Naive thymus-derived CD8-positive, alpha-beta T cell (primary cell): ENCODE measurements around the gene GSTM2. TPM values are rescaled to one million over a fixed set of nuclear protein-coding genes. Genes with fewer than 3 reads are reported as not detected.

ENCODE experiments used
- ATAC-seq, 2 donors: fragments of 150-1000 bp; cut with Tn5 transposase in 1 of 2; sonication (Bioruptor Pico), chemical (Tn5 transposase) in 1 of 2; 1 replicate in 1 of 2; 2 replicates in 1 of 2; pipeline ENCODE4 v1.10.0; 2021; ENCODE audit warnings: mild to moderate bottlenecking in 2 of 2, moderate library complexity in 2 of 2
- POLR2A ChIA-PET: fragments of 350-600 bp; sonication (Branson Sonifier 250); formaldehyde crosslinking; loops from one replicate; lab custom pipeline; 2021; ENCODE audit warnings: antibody characterized with exemption; lab: Charles Lee
- DNase-seq, 10 donors: peaks; one replicate each; pipeline versions ENCODE4 v3.0.0 to v3.0.0-alpha.2; 2020 to 2022
- H3K27ac Mint-ChIP-seq, 10 donors: one replicate each; pipeline ENCODE4 v1.8.0; 2020 to 2022; ENCODE audit warnings: mild to moderate bottlenecking in 10 of 10, mixed read lengths in 10 of 10, moderate library complexity in 4 of 10, inconsistent platforms in 1 of 10
- H3K27me3 Mint-ChIP-seq, 5 donors: one replicate each; pipeline ENCODE4 v1.8.0; 2021 to 2022; ENCODE audit warnings: mixed read lengths in 5 of 5
- H3K36me3 Mint-ChIP-seq, 3 donors: one replicate each; pipeline ENCODE4 v1.8.0; 2020 to 2022; ENCODE audit warnings: mixed read lengths in 3 of 3, mild to moderate bottlenecking in 2 of 3, inconsistent platforms in 1 of 3
- H3K4me1 Mint-ChIP-seq, 4 donors: one replicate each; pipeline ENCODE4 v1.8.0; 2021 to 2022; ENCODE audit warnings: mixed read lengths in 4 of 4
- H3K4me3 Mint-ChIP-seq, 10 donors: one replicate each; pipeline ENCODE4 v1.8.0; 2020 to 2022; ENCODE audit warnings: mild to moderate bottlenecking in 10 of 10, mixed read lengths in 10 of 10, moderate library complexity in 6 of 10, inconsistent platforms in 1 of 10
- H3K9me3 Mint-ChIP-seq, 9 donors: one replicate each; pipeline ENCODE4 v1.8.0; 2020 to 2022; ENCODE audit warnings: mixed read lengths in 9 of 9, mild to moderate bottlenecking in 3 of 9, inconsistent platforms in 1 of 9, moderate library complexity in 1 of 9
- polyA plus RNA-seq, 3 donors: library from polyadenylated mRNA; unstranded; fragments of 300-500 nt; fragmentation: Illumina TruSeq; gene quantifications; one replicate each; pipeline ENCODE4 v1.2.3, GENCODE V29; 2021
- total RNA-seq, 8 experiments: library from RNA in 2 of 8; stranded (reverse) in 2 of 8; gene quantifications; one replicate each; pipeline ENCODE4 v1.2.3 and lab custom pipeline; 2021 to 2026

The GSTM2 gene
- total and polyA plus RNA-seq, 5 experiments from 2014 or later = 20.8 to 75.9 (median 51.7) TPM

- Mint-ChIP-seq H3K36me3 (no peaks in the 10 kb centered on the region), H3K27me3 (peaks cover 2 to 26% (median 18%) of the 10 kb centered on the region in 5 donors), H3K9me3 (no peaks in the 10 kb centered on the region), H3K4me1 (peaks cover 0 to 3% (median 3%) of the 10 kb centered on the region in 4 donors), H3K27ac (no peak overlapping the region), H3K4me3 (no peak overlapping the region)
- no peak for ATAC-seq
- DNase-seq = no peak
- POLR2A ChIA-PET = no interaction called here
Measured at GRCh38 chr1:109716121-109716520, 48.3 kb downstream of the GSTM2 start.

- POLR2A ChIA-PET = no interaction called here
- Mint-ChIP-seq H3K4me1 (peaks cover 0 to 3% (median 3%) of the 10 kb centered on the region in 4 donors), H3K9me3 (no peaks in the 10 kb centered on the region), H3K27me3 (peaks cover 2 to 26% (median 18%) of the 10 kb centered on the region in 5 donors), H3K27ac (peak overlapping the region in 1 of 10 donors; percentile 28), H3K4me3 (no peak overlapping the region), H3K36me3 (no peaks in the 10 kb centered on the region)
- no peak for DNase-seq
- no peak for ATAC-seq
Measured at GRCh38 chr1:109716570-109717090, 48.8 kb downstream of the GSTM2 start.

- Mint-ChIP-seq H3K27ac (peak overlapping the region in 1 of 10 donors; percentile 45), H3K4me1 (peaks cover 0 to 1% (median 0%) of the 10 kb centered on the region in 4 donors), H3K4me3 (no peak overlapping the region), H3K9me3 (no peaks in the 10 kb centered on the region), H3K27me3 (peaks cover 2 to 26% (median 18%) of the 10 kb centered on the region in 5 donors), H3K36me3 (no peaks in the 10 kb centered on the region)
- DNase-seq (no peak), ATAC-seq (no peak)
- POLR2A ChIA-PET = no interaction called here
Measured at GRCh38 chr1:109717729-109718128, 49.9 kb downstream of the GSTM2 start.

- Mint-ChIP-seq H3K27me3 (peaks cover 2 to 26% (median 15%) of the 10 kb centered on the region in 5 donors), H3K4me3 (no peak overlapping the region), H3K36me3 (no peaks in the 10 kb centered on the region), H3K9me3 (no peaks in the 10 kb centered on the region), H3K27ac (no peak overlapping the region), H3K4me1 (peaks cover 0 to 1% (median 0%) of the 10 kb centered on the region in 4 donors)
- DNase-seq = no peak
- ATAC-seq = no peak
- POLR2A ChIA-PET = no interaction called here
Measured at GRCh38 chr1:109718495-109718894, 50.6 kb downstream of the GSTM2 start.

GRCh38 chr1:109719337-109719837, 51.5 kb downstream of the GSTM2 start:
- peaks cover 0 to 1% (median 0%) of the 10 kb centered on the region in 4 donors for H3K4me1 Mint-ChIP-seq
- POLR2A ChIA-PET = no interaction called here
- no peak overlapping the region for H3K4me3 Mint-ChIP-seq
- no peaks in the 10 kb centered on the region for H3K36me3 Mint-ChIP-seq
- no peak overlapping the region for H3K27ac Mint-ChIP-seq
- H3K9me3 Mint-ChIP-seq = no peaks in the 10 kb centered on the region
- ATAC-seq = no peak
- DNase-seq = no peak
- peaks cover 2 to 18% (median 7%) of the 10 kb centered on the region in 5 donors for H3K27me3 Mint-ChIP-seq

- Mint-ChIP-seq H3K36me3 (no peaks in the 10 kb centered on the region), H3K4me1 (no peaks in the 10 kb centered on the region), H3K27ac (no peak overlapping the region), H3K9me3 (no peaks in the 10 kb centered on the region), H3K4me3 (no peak overlapping the region), H3K27me3 (peaks cover 0 to 12% (median 2%) of the 10 kb centered on the region in 5 donors)
- POLR2A ChIA-PET = interaction anchor here (1.0 kb wide), 1 partner anchor 53 kb away, joined by 3 read pairs; the partner anchor contains the start of gene GSTM2
- DNase-seq = no peak
- ATAC-seq = no peak
Measured at GRCh38 chr1:109721042-109721441, 53.2 kb downstream of the GSTM2 start.

- Mint-ChIP-seq H3K27ac (no peak overlapping the region), H3K27me3 (peaks cover 0 to 12% (median 2%) of the 10 kb centered on the region in 5 donors), H3K9me3 (no peaks in the 10 kb centered on the region), H3K36me3 (no peaks in the 10 kb centered on the region), H3K4me1 (no peaks in the 10 kb centered on the region), H3K4me3 (no peak overlapping the region)
- POLR2A ChIA-PET = interaction anchor here (0.6 to 1.0 kb wide), 2 partner anchors 54 kb away, joined by 3 to 4 read pairs; partner anchors contain the start of gene GSTM2
- DNase-seq (no peak), ATAC-seq (no peak)
Measured at GRCh38 chr1:109721971-109722370, 54.1 kb downstream of the GSTM2 start.

- Mint-ChIP-seq H3K4me1 (no peaks in the 10 kb centered on the region), H3K4me3 (no peak overlapping the region), H3K27me3 (peaks cover 0 to 5% (median 0%) of the 10 kb centered on the region in 5 donors), H3K36me3 (no peaks in the 10 kb centered on the region), H3K9me3 (no peaks in the 10 kb centered on the region), H3K27ac (no peak overlapping the region)
- no peak for ATAC-seq
- DNase-seq = no peak
- POLR2A ChIA-PET = no interaction called here
Measured at GRCh38 chr1:109722908-109723691, 55.2 kb downstream of the GSTM2 start.

Other genes starting within 250 kb of the GSTM2 start
- gene PSMA5, start 241.6 kb upstream of the GSTM2 start, total RNA-seq = 10 to 100 TPM; 71.1 to 74.5 TPM
- 10 to 100 TPM; 73.8 to 93.9 (median 84.6) TPM for gene PSMA5, start 241.6 kb upstream of the GSTM2 start, polyA plus RNA-seq
- not detected for gene SYPL2, start 201.5 kb upstream of the GSTM2 start, total RNA-seq
- gene SYPL2, start 201.5 kb upstream of the GSTM2 start, polyA plus RNA-seq = under 1 TPM in 1 of 3 donors, not detected in 2; 0.22 TPM
- gene ATXN7L2, start 184.2 kb upstream of the GSTM2 start, total RNA-seq = 10 to 100 TPM; 12.7 to 14.1 TPM
- 10 to 100 TPM in 1 of 3 donors, 1 to 10 TPM in 2; 4.3 to 10.7 (median 8.6) TPM for gene ATXN7L2, start 184.2 kb upstream of the GSTM2 start, polyA plus RNA-seq
- gene CYB561D1, start 174.0 kb upstream of the GSTM2 start, total RNA-seq = 10 to 100 TPM; 29.5 to 33.6 TPM
- gene CYB561D1, start 174.0 kb upstream of the GSTM2 start, polyA plus RNA-seq = 10 to 100 TPM; 12.4 to 20.2 (median 13.9) TPM
- 10 to 100 TPM; 32.8 to 33.3 TPM for gene AMIGO1, start 158.3 kb upstream of the GSTM2 start, total RNA-seq
- 10 to 100 TPM; 17.8 to 42.2 (median 25.4) TPM for gene AMIGO1, start 158.3 kb upstream of the GSTM2 start, polyA plus RNA-seq
- 1 to 10 TPM; 1.0 to 1.2 TPM for gene GPR61, start 128.2 kb upstream of the GSTM2 start, total RNA-seq
- gene GPR61, start 128.2 kb upstream of the GSTM2 start, polyA plus RNA-seq = 1 to 10 TPM in 1 of 3 donors, under 1 TPM in 1, not detected in 1; 0.71 to 1.1 TPM
- gene GNAI3, start 119.4 kb upstream of the GSTM2 start, total RNA-seq = 1 to 10 TPM; 6.8 to 7.3 TPM
- 1 to 10 TPM; 7.1 to 7.7 (median 7.7) TPM for gene GNAI3, start 119.4 kb upstream of the GSTM2 start, polyA plus RNA-seq
- gene GNAT2, start 48.4 kb upstream of the GSTM2 start, total RNA-seq = not detected
- gene GNAT2, start 48.4 kb upstream of the GSTM2 start, polyA plus RNA-seq = not detected
- 10 to 100 TPM; 71.1 to 76.0 TPM for gene AMPD2, start 48.2 kb upstream of the GSTM2 start, total RNA-seq
- 10 to 100 TPM; 21.9 to 33.9 (median 24.4) TPM for gene AMPD2, start 48.2 kb upstream of the GSTM2 start, polyA plus RNA-seq
- gene GSTM4, start 12.0 kb upstream of the GSTM2 start, total RNA-seq = 1 to 10 TPM; 2.5 to 3.8 TPM
- 10 to 100 TPM in 2 of 3 donors, 1 to 10 TPM in 1; 8.6 to 17.4 (median 17.3) TPM for gene GSTM4, start 12.0 kb upstream of the GSTM2 start, polyA plus RNA-seq
- gene GSTM1, start 19.8 kb downstream of the GSTM2 start, total RNA-seq = under 1 TPM in 1 of 2 experiments, not detected in 1; 0.38 TPM
- 10 to 100 TPM in 2 of 3 donors, not detected in 1; 54.7 to 62.0 TPM for gene GSTM1, start 19.8 kb downstream of the GSTM2 start, polyA plus RNA-seq
- gene GSTM5, start 44.2 kb downstream of the GSTM2 start, total RNA-seq = not detected
- gene GSTM5, start 44.2 kb downstream of the GSTM2 start, polyA plus RNA-seq = 1 to 10 TPM in 1 of 3 donors, not detected in 2; 1.1 TPM
- 10 to 100 TPM; 10.7 to 13.2 TPM for gene GSTM3, start 73.0 kb downstream of the GSTM2 start, total RNA-seq
- gene GSTM3, start 73.0 kb downstream of the GSTM2 start, polyA plus RNA-seq = 10 to 100 TPM; 60.0 to 96.3 (median 62.1) TPM
- gene EPS8L3, start 95.9 kb downstream of the GSTM2 start, total RNA-seq = not detected
- not detected for gene EPS8L3, start 95.9 kb downstream of the GSTM2 start, polyA plus RNA-seq
- gene CSF1, start 242.8 kb downstream of the GSTM2 start, total RNA-seq = under 1 TPM; 0.27 to 0.44 TPM
- 1 to 10 TPM in 2 of 3 donors, under 1 TPM in 1; 0.68 to 1.6 (median 1.1) TPM for gene CSF1, start 242.8 kb downstream of the GSTM2 start, polyA plus RNA-seq